Erythroblast (primary cell): ENCODE measurements around the gene KLF13.

ENCODE experiments used
- GATA1 ChIP-seq: IDR thresholded peaks from 2 replicates; pipeline ENCODE4 v1.6.1; 2011; ENCODE audit warnings: low read depth, mild to moderate bottlenecking, control low read depth, low read length, moderate library complexity
- POLR2A ChIP-seq: IDR thresholded peaks from 2 replicates; pipeline ENCODE4 v1.6.1; 2011; ENCODE audit warnings: mild to moderate bottlenecking, low read length

GRCh38 chr15:31378363-31378903, 51.8 kb downstream of the KLF13 start:
- TF ChIP-seq POLR2A, result no peak
- TF ChIP-seq GATA1, result no peak
